Vagina (tissue), 2 donors: ENCODE measurements around the gene NRXN2.

Experiments used
- CTCF ChIP-seq, 3 experiments: fragments of 450-650 bp in 2 of 3; fragments of 200-600 bp in 1 of 3; sonication (generic) in 1 of 3; IDR thresholded peaks; one replicate each; pipeline ENCODE4 v1.5.1; 2017 to 2019; ENCODE audit warnings: antibody characterized with exemption in 3 of 3, mild to moderate bottlenecking in 2 of 3, moderate library complexity in 2 of 3
- POLR2A ChIP-seq, 2 donors: fragments of 450-650 bp; IDR thresholded peaks; one replicate each; pipeline ENCODE4 v1.6.1; 2017; ENCODE audit warnings: antibody characterized with exemption in 2 of 2, mild to moderate bottlenecking in 2 of 2, moderate library complexity in 2 of 2
- POLR2AphosphoS5 ChIP-seq, 2 donors: sonication (generic); formaldehyde crosslinking; IDR thresholded peaks; one replicate each; pipeline ENCODE4 v1.9.0; 2017; ENCODE audit warnings: antibody characterized with exemption in 2 of 2, mild to moderate bottlenecking in 2 of 2, low read depth in 1 of 2; ENCODE audit not compliant: insufficient read depth in 1 of 2

- TF ChIP-seq CTCF (IDR thresholded peaks at IDR 0.05) (no peak), POLR2A (IDR thresholded peaks at IDR 0.05) (no peak), POLR2AphosphoS5 (IDR thresholded peaks at IDR 0.05; ENCODE audit: insufficient read depth in 1 of 2, low read depth in 1 of 2) (no peak)
Observed at GRCh38 chr11:64580412-64580811, 142.6 kb downstream of the NRXN2 start.
